Ureter (tissue), 1 donor: ENCODE data around the gene CPD. TPM values are rescaled to one million over a fixed set of nuclear protein-coding genes. Genes with fewer than 3 reads are reported as not detected.
"Not testable (repeated sequence)": the region's sequence is repeated elsewhere in the genome, so short reads cannot be mapped to it uniquely, and the experiment has no call there.

ENCODE experiments used
- DNase-seq: peaks from one replicate; pipeline ENCODE4 v3.0.0-alpha.2; 2020; ENCODE audit warnings: low spot score
- total RNA-seq: library from RNA; stranded (reverse); gene quantifications from one replicate; pipeline ENCODE4 v1.2.4, GENCODE V29; 2023
- donor health status: DM: yes; HTN: yes; CAD: no.

The CPD gene
- total RNA-seq, 1 donor from 2014 or later: 61.0 TPM

DNA sequence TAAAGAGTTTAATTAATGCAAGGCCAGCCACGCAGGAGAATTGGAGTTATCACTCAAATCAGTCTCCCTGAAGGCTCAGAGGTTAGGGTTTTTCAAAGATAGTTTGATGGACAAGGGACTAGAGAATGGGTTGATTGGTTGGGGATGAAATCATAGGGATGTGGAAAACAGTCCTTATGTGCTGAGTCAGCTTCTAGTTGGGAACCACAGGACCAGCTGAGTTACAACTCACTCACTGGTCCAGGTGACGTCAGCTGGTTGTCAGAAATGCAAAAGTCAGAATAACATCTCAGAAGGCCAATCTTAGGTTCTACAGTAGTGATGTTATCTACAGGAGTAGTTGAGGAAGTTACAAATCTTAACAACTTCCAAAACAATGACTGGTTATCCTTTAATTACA, 47.6 kb downstream of the CPD start:
- DNase-seq: no peak

DNA sequence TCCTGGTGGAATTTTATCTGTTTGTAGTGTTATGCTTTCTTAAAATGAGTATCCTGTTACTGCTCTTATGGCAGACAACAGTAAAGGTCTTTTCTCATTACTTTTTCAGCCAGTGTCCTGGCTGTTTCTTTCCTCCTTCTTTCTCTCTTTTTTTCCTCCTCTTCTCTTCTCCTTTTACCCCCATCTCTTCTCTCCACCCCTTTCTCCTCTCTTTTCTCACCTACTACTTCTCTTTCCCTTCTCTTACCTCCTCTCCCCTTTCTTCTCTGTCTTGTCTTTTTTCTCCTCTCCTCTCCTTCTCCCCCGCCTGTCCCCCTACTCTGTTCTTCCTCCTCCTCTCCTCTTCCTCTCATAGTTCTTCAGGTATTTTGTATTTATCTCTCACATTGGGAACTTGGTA, 48.9 kb downstream of the CPD start:
- DNase-seq: no peak

DNA sequence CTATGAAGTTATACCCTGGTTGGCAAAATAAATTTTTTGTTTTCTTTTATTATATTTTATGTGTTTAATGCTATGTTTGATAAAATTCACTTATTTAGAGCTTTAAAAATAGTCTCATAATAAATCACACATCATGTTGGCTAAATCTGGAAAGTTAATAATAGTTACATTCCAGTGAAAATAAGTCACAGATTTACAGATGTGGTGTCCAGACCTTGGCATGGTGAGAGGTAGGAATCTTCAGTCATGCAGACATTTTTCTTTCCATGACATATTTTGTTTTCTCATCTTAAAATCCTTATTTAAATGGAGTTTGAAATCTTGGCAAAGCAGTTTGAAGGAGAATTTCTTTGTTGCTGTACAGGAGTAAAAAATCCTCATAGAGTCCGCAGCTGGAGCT, 50.4 kb downstream of the CPD start:
- no peak for DNase-seq

DNA sequence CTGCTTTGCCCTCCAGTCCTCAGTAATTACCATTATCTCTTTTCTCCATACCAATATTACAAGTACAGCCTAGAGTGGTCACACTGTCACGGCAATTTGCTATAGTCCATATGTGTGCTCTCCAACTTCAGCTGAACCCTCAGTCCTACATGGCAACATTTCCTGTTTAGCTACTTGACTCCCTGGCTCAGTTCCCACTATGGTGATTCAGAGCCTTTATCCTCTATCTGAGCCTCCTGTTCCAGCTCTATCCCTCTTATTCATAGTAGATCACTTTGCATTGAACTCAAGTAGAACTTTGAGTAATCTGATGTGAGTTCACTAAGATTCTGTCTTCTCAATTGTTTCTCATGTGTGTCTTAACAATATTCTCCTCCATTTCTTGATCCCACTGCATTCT, 54.8 kb downstream of the CPD start:
- DNase-seq: peak; percentile 49

DNA sequence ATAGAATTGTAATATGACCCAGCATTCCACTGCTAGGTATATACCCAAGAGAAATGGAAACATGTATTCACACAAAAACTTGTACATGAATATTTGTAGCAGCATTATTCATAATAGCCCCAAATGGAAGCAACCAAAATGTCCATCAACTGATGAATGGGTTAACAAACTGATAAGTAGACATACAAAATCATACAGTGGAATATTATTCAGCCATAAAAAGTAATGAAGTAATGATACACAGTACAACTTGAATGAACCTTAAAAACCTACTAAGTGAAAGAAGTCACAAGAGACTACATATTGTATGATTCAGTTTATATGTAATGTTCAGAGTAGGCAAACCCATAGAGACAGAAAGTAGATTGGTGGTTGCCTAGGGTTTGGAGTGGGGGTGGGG, 58.0 kb downstream of the CPD start:
- no peak for DNase-seq

DNA sequence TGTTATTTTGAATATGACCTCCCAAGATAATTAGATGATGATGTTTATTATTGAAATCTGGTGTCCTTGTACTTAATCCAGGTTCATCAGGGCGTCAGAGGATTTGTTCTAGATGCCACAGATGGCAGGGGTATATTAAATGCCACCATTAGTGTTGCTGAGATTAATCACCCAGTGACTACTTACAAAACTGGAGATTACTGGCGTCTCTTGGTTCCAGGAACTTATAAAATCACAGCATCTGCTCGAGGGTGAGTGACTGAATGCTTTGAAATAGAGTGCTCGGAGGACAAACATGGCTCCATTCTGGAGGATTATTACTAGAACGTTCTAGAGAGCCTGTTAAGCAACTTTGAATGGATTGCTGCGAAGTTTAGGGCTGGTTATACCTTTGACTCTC, 65.0 kb downstream of the CPD start:
- no peak for DNase-seq

DNA sequence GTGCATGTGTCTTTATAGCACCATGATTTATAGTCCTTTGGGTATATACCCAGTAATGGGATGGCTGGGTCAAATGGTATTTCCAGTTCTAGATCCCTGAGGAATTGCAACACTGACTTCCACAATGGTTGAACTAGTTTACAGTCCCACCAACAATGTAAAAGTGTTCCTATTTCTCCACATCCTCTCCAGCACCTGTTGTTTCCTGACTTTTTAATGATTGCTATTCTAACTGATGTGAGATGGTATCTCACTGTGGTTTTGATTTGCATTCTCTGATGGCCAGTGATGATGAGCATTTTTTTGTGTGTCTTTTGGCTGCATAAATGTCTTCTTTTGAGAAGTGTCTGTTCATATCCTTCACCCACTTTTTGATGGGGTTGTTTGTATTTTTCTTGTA, 67.9 kb downstream of the CPD start:
- DNase-seq: not testable (repeated sequence)

DNA sequence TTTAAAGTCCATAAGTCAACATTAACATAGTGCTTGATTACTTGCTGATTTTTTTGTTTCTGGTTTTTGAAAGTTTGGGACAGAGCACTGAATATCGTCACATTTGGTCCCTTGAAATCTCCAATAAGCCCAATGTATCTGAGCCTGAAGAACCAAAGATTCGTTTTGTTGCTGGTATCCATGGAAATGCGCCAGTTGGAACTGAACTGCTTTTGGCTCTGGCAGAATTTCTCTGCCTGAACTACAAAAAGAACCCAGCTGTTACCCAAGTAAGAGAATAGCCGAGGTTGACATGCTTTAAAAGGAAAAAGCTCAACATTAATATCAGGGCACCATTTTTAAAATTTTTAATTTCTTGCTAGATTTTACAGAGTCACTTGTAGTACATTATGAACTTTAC, 70.8 kb downstream of the CPD start:
- DNase-seq: peak; percentile 53

DNA sequence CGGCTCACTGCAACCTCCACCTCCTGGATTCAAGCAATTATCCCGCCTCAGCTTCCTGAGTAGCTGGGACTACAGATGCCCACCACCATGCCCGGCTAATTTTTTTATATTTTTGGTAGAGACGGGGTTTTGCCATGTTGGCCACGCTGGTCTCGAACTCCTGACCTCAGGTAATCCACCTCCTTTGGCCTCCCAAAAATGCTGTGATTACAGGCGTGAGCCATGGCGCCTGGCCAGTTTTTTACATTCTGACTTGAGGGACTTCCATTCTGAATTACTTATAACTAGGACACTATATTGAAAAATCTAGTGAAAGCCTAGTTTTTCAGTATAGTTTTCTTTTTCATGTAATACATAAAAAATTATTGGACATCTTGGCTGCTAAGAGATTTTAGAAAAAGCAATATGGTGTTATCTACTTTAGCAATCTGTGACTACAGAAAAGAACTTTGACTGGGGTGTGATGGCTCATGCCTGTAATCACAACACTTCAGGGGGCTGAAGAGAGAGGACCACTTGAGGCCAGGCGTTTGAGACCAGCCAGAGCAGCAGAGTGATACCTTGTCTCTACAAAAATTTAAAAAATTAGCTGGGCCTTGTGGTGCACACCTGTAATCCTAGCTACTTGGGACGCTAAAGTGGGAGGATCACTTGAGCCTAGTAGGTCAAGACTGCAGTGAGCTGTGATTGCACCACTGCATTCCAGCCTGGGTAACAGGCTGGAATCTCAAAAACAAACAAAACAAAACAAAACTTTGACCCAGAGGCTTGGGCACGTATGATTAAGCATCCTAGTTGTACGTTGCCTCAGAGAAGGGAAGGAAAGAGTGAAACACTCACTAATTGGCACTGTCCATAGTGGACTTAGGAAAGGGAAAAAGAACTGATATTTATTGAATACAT, 71.6 kb downstream of the CPD start:
- DNase-seq: no peak

DNA sequence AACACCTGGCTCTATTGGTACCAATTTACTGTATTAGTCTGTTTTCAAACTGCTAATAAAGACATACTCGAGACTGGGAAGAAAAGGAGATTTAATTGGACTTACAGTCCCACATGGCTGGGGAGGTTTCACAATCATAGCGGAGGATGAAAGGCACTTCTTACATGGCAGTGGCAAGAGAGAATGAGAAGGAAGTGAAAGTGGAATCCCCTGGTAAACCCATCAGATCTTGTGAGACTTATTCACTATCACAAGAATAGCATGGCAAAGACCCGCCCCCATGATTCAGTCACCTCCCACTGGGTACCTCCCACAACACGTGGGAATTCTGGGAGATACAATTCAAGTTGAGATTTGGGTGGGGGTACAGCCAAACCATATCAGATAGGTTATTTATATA, 75.9 kb downstream of the CPD start:
- DNase-seq: no peak

DNA sequence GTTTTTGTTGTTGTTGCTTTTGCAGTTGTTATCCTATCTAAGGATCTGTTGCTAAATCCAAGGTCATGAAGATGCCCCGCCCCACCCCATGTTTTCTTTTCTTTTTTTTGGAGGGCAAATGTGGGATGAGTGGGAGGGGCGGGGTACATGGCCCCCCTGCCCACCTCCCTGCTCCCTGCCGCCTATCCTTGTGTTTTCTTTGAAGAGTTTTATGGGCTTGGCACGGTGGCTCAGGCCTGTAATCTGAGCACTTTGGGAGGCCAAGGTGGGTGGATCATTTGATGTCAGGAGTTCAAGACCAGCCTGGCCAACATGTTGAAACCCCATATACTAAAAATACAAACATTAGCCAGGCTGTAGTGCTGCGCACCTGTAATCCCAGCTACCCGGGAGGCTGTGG, 79.6 kb downstream of the CPD start:
- DNase-seq: no peak

DNA sequence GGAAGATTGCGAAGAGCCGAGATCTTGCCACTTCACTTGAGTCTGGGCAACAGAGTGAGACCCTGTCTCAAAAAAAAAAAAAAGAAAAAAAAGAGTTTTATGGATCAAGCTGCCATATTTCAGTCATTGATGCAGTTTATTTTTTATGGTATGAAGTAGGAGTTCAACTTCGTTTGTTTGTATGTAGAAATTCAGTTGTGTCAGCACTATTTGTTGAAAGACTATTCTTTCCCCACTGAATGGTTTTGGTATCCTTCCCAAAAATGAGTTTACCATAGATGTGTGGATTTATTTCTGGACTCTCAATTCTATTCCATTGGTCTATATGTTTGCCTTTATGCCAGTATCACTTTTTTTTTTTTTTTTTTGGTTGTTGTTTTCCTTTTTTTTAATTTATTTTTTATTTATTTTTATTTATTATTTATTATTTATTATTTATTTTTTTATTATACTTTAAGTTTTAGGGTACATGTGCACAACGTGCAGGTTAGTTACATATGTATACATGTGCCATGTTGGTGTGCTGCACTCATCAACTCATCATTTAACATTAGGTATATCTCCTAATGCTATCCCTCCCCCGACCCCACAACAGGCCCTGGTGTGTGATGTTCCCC, 80.2 kb downstream of the CPD start:
- not testable (repeated sequence) for DNase-seq

DNA sequence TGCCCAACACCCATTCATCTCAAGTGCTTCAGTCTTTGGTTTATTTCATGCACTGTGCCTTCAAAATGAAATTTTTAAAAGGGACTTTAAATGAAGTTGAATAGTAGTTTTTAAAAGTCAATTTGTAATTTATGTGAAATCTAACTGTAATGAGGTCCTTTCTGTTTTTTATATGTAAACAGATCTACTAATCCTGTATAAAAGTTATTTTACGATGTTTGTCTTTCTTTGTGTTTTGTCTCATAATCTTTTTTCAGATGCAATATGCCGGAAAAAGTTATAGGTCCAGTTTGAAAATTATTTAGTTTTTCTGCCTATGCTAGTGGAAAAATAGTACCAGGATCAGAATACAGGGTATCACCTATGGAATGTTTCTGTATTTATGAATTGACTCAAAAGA, 89.7 kb downstream of the CPD start:
- DNase-seq: no peak

DNA sequence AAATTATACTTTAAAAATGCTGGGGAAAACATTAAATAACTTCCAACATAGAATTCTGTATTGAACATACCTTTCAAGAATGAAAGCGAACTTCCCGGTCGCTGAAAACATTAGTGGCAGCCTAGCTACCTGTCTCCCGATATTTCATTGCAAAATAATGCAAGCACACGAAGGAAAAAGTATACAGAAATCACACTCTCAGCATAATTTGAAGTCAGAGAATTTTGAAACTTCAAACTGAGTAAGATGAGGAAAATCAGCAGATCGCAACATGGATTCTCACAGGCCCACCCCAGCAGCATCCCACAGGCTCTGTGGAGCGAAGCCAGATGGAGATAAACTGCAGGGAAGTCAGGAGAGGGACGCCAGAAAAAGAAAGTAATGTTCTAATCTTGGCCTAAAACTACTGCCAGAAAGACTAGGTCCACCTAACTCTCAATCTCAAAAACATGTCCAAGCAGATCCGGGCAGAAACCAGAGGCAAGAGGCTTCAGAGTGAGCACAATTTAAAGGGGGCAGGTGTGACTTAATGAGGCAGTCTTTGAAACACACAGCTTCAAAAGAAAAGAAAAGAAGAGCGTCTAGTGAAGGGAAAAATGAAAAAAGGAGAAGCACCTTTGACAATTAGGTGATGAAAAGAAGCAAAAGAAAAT, 93.6 kb downstream of the CPD start:
- no peak for DNase-seq

DNA sequence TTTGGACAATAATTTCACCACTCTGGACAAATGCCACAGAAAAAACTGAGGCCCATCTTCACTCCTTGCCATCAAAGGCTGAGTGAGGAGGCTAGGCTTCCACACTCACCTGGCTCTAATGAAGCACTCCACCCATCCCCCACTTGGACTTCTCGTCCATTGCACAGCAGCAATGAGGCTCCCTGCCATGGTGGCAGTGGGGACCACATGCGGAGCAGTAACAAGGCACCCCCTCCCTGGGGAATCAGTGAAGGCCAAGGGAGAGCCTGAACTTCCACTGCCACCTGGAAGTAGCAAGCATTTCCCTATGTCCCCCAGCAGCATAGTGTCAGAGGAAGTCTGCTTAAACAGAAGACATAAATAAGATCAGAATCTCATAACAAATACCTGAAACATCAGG, 96.5 kb downstream of the CPD start:
- DNase-seq: no peak

DNA sequence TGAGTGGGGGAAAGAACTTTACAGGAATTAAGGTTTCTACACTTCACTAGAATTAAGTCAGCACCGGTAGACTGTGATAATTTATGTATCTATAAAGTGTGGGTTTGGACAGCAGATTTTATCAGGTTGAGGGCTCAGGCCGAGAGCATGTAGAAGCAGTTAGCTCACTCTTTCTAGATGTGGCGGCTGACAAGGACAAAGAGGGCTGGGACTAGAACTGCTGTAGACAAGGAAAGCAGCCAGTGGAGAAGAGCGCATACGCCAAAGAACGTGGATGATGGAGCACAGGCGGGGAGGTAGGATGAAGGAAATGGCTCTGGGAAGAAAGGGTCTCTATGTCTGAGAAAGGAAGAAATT, 98.0 kb downstream of the CPD start:
- no peak for DNase-seq

DNA sequence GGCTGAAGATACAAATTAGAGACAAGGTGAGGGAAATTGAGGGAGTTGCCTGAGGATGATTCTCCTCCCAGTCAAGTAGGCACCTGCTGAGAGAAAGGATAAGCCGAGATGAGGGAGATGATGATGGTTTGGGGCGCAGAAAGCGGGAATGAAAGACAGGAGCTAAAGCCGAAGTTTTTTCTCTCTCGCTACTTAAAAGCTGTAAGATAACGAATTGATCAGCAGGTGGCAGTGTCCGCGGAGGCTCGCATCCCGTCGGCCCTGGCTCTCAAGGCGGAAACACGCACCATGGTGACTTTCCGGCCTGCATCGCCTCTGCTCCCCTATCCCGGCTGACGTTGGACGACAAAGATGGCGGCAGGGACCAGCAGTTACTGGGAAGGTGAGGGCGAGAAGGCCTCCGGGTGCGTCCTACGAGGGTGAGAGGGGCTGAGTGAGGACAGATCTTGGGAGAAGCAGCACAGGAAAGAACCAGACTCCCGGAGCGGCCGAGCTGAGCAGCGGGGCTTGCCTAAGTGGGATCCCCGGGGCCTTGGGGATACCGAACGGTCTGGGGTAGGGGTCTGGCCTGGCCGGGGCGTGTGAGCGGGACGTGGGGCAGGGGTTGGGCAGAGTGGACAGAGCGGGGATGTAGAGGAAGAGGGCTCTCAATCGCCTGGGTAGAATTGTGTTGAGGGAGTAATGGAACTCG, 98.5 kb downstream of the CPD start, which contains the start of gene GOSR1:
Gene GOSR1 (plus strand): TSS at position 326 of the 691 bp plus-strand sequence. CDS start 26 bp downstream, at position 352.
- DNase-seq: peak; percentile 95

DNA sequence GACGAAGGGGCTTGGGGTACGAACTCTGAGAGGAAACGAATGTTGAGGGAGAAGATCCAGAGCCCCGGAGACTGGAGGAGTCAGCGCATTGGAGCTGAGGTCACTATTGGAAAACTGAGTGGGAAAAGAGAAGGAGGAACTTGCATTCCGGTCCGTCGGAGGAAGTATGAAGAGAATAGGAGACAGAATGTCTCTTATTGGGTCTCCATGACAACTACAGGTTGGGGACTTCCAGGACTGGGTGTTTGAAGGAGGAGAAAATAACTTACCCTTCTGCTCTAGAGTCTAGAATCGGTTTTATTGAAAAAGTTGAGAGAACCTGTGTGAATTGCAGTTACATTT, 99.0 kb downstream of the CPD start:
- DNase-seq: no peak

DNA sequence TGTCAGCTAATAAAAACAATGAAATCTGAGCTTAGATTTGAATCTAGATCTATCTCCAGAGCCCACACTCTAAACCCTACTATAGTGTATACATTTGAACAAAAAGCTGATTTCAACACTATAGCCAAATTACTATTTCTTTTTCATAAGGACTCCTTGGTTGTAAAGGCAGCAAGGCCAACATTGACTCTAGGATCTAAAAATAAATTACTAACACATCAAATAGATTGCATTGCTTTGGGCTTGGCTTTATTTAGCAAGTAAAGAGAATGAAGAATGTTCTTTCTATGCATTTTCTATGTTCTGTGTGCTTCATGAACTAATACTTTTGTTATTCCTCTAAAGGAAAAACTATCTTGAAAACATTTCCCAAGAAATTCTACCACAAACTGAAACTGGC, 103.8 kb downstream of the CPD start:
- DNase-seq: no peak

DNA sequence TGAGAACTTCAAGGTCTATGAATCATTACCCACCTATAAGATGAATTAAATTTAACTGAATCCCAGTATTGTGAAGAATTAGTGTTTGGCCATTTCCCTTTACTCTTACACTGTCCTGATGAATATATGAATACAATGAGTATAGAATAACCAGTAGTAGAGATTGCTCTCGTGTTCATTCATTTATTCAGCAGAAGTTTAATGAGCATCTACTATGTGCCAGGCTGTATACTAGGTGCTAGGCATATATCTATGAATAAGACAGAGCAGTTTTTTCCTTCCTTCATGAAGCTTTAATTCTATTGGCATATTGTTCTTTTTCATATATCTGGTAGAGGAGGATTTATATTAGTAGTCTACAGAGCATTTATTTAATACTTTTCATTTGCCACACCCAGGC, 104.4 kb downstream of the CPD start:
- DNase-seq: no peak

DNA sequence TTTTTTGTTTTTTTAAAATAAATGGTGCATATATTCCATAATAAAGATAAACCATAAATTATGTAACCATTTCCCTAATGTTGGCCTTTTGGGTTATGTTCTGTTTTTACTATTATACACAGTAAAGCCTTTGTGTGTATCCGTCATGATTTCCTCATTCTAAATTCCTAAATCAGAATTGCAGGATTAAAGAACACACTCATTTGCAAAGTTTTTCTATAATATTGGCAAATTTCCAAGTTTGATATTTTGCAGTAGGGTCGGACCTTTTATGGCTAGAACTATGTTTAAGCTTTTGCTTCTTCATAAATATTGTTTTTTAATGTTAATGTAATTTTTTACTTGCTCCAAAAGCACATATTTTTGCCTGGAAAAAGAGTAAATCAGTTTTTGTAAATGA, 115.1 kb downstream of the CPD start:
- no peak for DNase-seq

DNA sequence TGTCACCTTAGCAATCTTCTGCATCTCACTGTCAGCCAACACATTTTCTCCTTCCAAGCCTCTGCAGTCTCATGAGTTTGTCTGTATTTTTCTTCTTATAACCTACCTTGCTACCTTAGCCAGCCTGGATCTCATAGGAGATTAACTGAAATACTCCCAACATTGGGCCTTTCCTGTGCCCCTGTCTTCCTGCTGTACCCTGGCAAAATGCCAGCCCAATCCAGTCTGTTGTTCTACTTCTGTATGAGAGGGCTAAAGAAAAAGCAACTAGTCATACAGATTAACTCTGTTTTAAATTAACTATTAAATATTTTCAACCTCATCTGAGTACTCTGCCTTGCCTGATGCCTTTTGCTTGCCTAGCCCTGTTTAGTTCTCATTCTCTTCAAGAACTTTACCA, 116.9 kb downstream of the CPD start:
- DNase-seq: no peak

DNA sequence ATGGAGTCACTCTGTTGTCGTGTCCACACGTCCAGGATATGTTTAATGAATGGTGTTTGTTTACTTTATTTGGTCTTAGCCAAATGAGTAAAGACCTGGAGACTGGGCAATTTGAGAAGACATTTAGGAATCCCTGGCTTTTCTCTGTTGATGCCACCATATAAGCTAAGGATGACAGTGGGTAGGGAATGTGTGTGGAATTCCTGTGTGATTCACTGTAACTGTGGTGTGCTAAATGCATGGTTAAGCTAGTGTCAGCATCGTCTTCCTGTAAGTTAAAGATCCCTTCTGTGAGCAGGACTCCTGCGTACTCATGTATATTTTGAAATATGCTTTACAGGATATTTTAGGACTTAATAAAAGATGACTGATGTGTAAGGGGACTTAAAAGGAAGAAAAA, 124.8 kb downstream of the CPD start:
- DNase-seq: no peak
